Heart right ventricle (tissue), 16 donors: ENCODE measurements around the gene TMEM150C. TPM values are rescaled to one million over a fixed set of nuclear protein-coding genes. Genes with fewer than 3 reads are reported as not detected.

Experiments
- ATAC-seq, 8 donors: fragments of 200-7000 bp; cut with Tn5 transposase; one replicate each; pipeline ENCODE4 v1.9.1; 2020; ENCODE audit warnings: mild to moderate bottlenecking in 8 of 8, moderate library complexity in 8 of 8, moderate number of reproducible peaks in 1 of 8
- DNase-seq, 2 donors: peaks; one replicate each; pipeline ENCODE4 v3.0.0-alpha.2; 2020
- H3K27ac ChIP-seq, 10 donors: fragments of 200-600 bp; sonication (generic) in 2 of 10; one replicate each; pipeline versions ENCODE4 v1.5.0 to v1.8.0; 2020 to 2022; ENCODE audit warnings: mild to moderate bottlenecking in 3 of 10
- H3K27me3 ChIP-seq, 7 donors: fragments of 200-600 bp; one replicate each; pipeline ENCODE4 v1.8.0; 2021 to 2022; ENCODE audit warnings: mild to moderate bottlenecking in 2 of 7
- H3K36me3 ChIP-seq, 9 donors: fragments of 200-600 bp; sonication (generic) in 1 of 9; one replicate each; pipeline versions ENCODE4 v1.5.0 to v1.8.0; 2020 to 2022; ENCODE audit warnings: mild to moderate bottlenecking in 2 of 9
- H3K4me1 ChIP-seq, 9 donors: fragments of 200-600 bp; sonication (generic) in 1 of 9; one replicate each; pipeline versions ENCODE4 v1.5.0 to v1.8.0; 2020 to 2022; ENCODE audit warnings: mild to moderate bottlenecking in 4 of 9
- H3K4me3 ChIP-seq, 10 donors: fragments of 200-600 bp; sonication (generic) in 2 of 10; one replicate each; pipeline versions ENCODE4 v1.5.0 to v1.8.0; 2020 to 2022; ENCODE audit warnings: mild to moderate bottlenecking in 7 of 10, moderate library complexity in 2 of 10
- H3K9me3 ChIP-seq, 11 donors: fragments of 200-600 bp in 10 of 11; sonication (generic) in 2 of 11; one replicate each; pipeline versions ENCODE4 v1.5.0 to v1.8.0; 2013 to 2022; ENCODE audit warnings: mild to moderate bottlenecking in 2 of 11, control low read depth in 1 of 11, moderate library complexity in 1 of 11
- CTCF ChIP-seq, 9 donors: fragments of 200-600 bp; sonication (generic) in 2 of 9; IDR thresholded peaks; one replicate each; pipeline versions ENCODE4 v1.5.0 to v1.8.0; 2021 to 2022; ENCODE audit warnings: antibody characterized with exemption in 9 of 9, mild to moderate bottlenecking in 5 of 9, moderate library complexity in 1 of 9
- WGBS, 2 donors: extraction: QIAGEN DNeasy Blood & Tissue Kit; methylation state at CpG; one replicate each; pipeline ENCODE4 v1.1.7; 2013; ENCODE audit warnings: inconsistent platforms in 1 of 2; 5-methylcytosine and 5-hydroxymethylcytosine counted together
- intact Hi-C, 10 donors: fragments of 100-400 bp; cut with DNase I; formaldehyde crosslinking; loops; one replicate each; pipeline versions ENCODE4 v1.11.1 to v1.14.2; 2022
- polyA plus RNA-seq, 2 donors: library from polyadenylated mRNA; stranded (reverse); fragments of 200-250 nt; gene quantifications; one replicate each; pipeline ENCODE4 v1.2.3, GENCODE V29; 2013
- total RNA-seq, 10 donors: library from RNA; stranded (reverse); fragmentation: NEBNext Ultra II Directional in 3 of 10; extraction: Animal tissue kit (Norgen Biotek cat#: 25700) in 3 of 10; gene quantifications; one replicate each; pipeline versions ENCODE4 v1.2.1 to v1.2.4, GENCODE V29; 2021 to 2023
- donor health status: Arrhythmogenic right ventricular cardiomyopathy.
- donor health status: ischemic (EF 13 %, LVEDD 7.1; RV severe dilation, severe dysfunction).
- donor health status: healthy with polysubstance abuse.
- donor health status: DM: no; HTN: yes; CAD: no.
- donor health status: DM: no; HTN: no; CAD: no.
- donor health status: ischemic (EF 25% LVEDD 6.9; RV normal size, moderate dysfunction).
- donor health status: ischemic (EF 25% LVEDD 5.7; RV mildly dilated, moderate dysfunction).
- donor health status: healthy.
- donor health status: DM: yes; HTN: yes; CAD: no.
- donor health status: Ischemic cardiomyopathy.
- donor health status: ischemic (EF 35%, LVEDD 5.7; RV mildly dilated, moderate dysfunction).
- donor health status: nonischemic (EF 11% LVEDD 7.7; RV severe dilation, severe dysfunction).
- donor health status: DM: yes; HTN: yes; CAD: no.
- donor health status: PGD.
- donor health status: ischemic (EF 29% LVEDD 5.4; RV normal size, mild dysfunction).
- donor health status: nonischemic (EF 23%, LVEDD 6.1; RV moderate dilation, normal function).

Gene TMEM150C
- total and polyA plus RNA-seq, 12 donors, result 6.5 to 22.7 (median 12.6) TPM

- intact Hi-C loops, result no loop called here
- H3K4me3 ChIP-seq, result no peak overlapping the region
- H3K27me3 ChIP-seq, result no peaks in the 10 kb centered on the region
- no peaks in the 10 kb centered on the region for H3K9me3 ChIP-seq
- DNase-seq (no peak), ATAC-seq (no peak)
- no peaks in the 10 kb centered on the region for H3K36me3 ChIP-seq
- H3K4me1 ChIP-seq, result peaks cover 0 to 5% (median 0%) of the 10 kb centered on the region in 9 donors
- TF ChIP-seq CTCF (IDR thresholded peaks at IDR 0.05), result no peak
- no peak overlapping the region for H3K27ac ChIP-seq
- WGBS, 2 donors, result 74 to 80% methylated on average over 6 of the region's 6 CpGs
Observed at GRCh38 chr4:82524570-82525152, 37.1 kb downstream of the TMEM150C start.

- no peak for TF ChIP-seq CTCF (IDR thresholded peaks at IDR 0.05)
- WGBS, 2 donors, result 87 to 92% methylated on average over 9 of the region's 9 CpGs
- no peak for ATAC-seq
Observed at GRCh38 chr4:82523179-82523578, 38.6 kb downstream of the TMEM150C start.

GRCh38 chr4:82522472-82522871 is 39.3 kb downstream of the TMEM150C start:
- no peak overlapping the region for H3K4me3 ChIP-seq
- H3K4me1 ChIP-seq, result peaks cover 0 to 11% (median 1%) of the 10 kb centered on the region in 9 donors
- TF ChIP-seq CTCF (IDR thresholded peaks at IDR 0.05), result no peak
- ATAC-seq (no peak), DNase-seq (no peak)
- H3K9me3 ChIP-seq, result no peaks in the 10 kb centered on the region
- no peak overlapping the region for H3K27ac ChIP-seq
- no peaks in the 10 kb centered on the region for H3K36me3 ChIP-seq
- intact Hi-C loops, result no loop called here
- 90 to 91% methylated on average over 4 of the region's 4 CpGs for WGBS, 2 donors
- no peaks in the 10 kb centered on the region for H3K27me3 ChIP-seq

More at GRCh38 chr4:82523179-82523578, 38.6 kb downstream of the TMEM150C start:
- H3K4me3 ChIP-seq, result no peak overlapping the region
- no peak overlapping the region for H3K27ac ChIP-seq
- no peak for DNase-seq
- H3K9me3 ChIP-seq, result no peaks in the 10 kb centered on the region
- H3K4me1 ChIP-seq, result peaks cover 0 to 8% (median 0%) of the 10 kb centered on the region in 9 donors
- no peaks in the 10 kb centered on the region for H3K27me3 ChIP-seq
- intact Hi-C loops, result no loop called here
- no peaks in the 10 kb centered on the region for H3K36me3 ChIP-seq

GRCh38 chr4:82521283-82521682 is 40.5 kb downstream of the TMEM150C start:
- intact Hi-C loops, result no loop called here
- ATAC-seq (no peak), DNase-seq (no peak)
- Histone ChIP-seq H3K36me3 (no peaks in the 10 kb centered on the region), H3K9me3 (no peaks in the 10 kb centered on the region), H3K4me3 (no peak overlapping the region), H3K4me1 (peaks cover 0 to 23% (median 13%) of the 10 kb centered on the region in 9 donors), H3K27ac (no peak overlapping the region), H3K27me3 (no peaks in the 10 kb centered on the region)
- TF ChIP-seq CTCF (IDR thresholded peaks at IDR 0.05), result no peak
- WGBS, 2 donors, result 73 to 95% methylated on average over 2 of the region's 2 CpGs
